Ascending aorta (tissue), 2 donors: ENCODE data around the gene C9orf85. TPM values are rescaled to one million over a fixed set of nuclear protein-coding genes. Genes with fewer than 3 reads are reported as not detected.

Experiments
- DNase-seq, 2 donors: peaks; one replicate each; pipeline ENCODE4 v3.0.0-alpha.2; 2019; ENCODE audit warnings: low spot score in 2 of 2
- H3K27ac ChIP-seq, 2 donors: fragments of 200-600 bp; sonication (generic); one replicate each; pipeline ENCODE4 v1.5.1; 2016 to 2017; ENCODE audit warnings: mild to moderate bottlenecking in 1 of 2
- H3K27me3 ChIP-seq: fragments of 200-600 bp; sonication (generic); one replicate; pipeline ENCODE4 v1.5.1; 2017
- H3K36me3 ChIP-seq, 2 donors: fragments of 200-600 bp; sonication (generic); one replicate each; pipeline ENCODE4 v1.5.1; 2016
- H3K4me1 ChIP-seq, 2 donors: fragments of 200-600 bp; sonication (generic); one replicate each; pipeline ENCODE4 v1.5.1; 2016 to 2017; ENCODE audit warnings: mild to moderate bottlenecking in 1 of 2
- H3K4me3 ChIP-seq, 2 donors: fragments of 200-600 bp; sonication (generic); one replicate each; pipeline ENCODE4 v1.5.1; 2016 to 2017; ENCODE audit warnings: mild to moderate bottlenecking in 1 of 2
- H3K9me3 ChIP-seq, 2 donors: fragments of 200-600 bp; sonication (generic); one replicate each; pipeline ENCODE4 v1.5.1; 2016
- intact Hi-C: fragments of 100-400 bp; cut with DNase I; formaldehyde crosslinking; loops from one replicate; pipeline ENCODE4 v1.15.1; 2023
- total RNA-seq: library from RNA; depleted of rRNA; stranded (reverse); fragments of >200 nt; gene quantifications from one replicate; pipeline ENCODE4 v1.1.0, GENCODE V29; 2016
- TF ChIP-seq, protein P1 (sequence below), 3 experiments: fragments of 200-600 bp in 2 of 3; fragments of 450-650 bp in 1 of 3; sonication (generic) in 2 of 3; IDR thresholded peaks; one replicate each; pipeline ENCODE4 v1.5.1; 2016 to 2019; ENCODE audit warnings: antibody characterized with exemption in 3 of 3, mild to moderate bottlenecking in 1 of 3, moderate library complexity in 1 of 3

C9orf85 gene
- total RNA-seq, 1 donor from 2014 or later = 2.6 TPM

DNA sequence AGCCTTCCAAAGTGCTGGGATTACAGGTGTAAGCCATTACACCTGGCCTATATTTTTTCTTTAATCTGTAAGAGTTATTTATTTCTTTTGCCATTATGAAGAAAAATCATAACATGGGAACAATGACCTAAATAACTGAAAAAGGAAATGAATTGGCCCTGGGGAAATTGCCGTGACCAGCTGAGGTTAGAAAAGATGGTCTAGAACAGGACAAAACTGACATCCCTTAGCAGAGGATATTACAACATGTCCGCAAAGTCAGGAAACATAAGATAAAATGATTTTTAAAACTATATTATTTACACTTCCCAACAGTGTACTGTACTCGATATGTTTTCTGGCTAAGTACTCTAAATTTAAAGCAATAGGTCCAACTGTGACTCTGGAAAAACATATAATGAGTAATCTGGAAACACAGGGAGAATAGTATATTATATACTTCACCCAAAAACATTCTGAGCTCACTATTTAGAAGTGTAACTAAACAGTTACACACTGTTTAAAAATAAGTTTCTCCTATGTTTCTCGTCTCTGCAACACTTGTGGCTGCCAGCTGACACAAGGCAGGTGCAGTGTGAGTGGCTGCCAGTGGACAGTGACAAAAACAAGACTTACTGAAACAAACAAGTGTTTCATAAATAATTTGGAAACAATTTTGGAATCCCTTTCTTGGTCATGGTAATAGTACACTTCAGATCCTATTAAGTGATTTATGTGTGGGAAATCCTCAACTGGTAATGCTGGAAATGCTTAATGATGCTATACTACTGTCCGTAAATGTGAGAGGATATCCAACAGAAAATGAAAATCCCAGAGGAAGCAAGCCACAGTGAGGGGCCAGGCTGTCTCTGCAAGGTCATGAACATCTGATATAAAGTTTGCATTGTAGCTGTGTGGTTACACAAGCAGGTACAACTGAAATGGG, 69.1 kb downstream of the C9orf85 start:
- Histone ChIP-seq H3K36me3 (no peaks in the 10 kb centered on the region), H3K4me3 (no peak overlapping the region), H3K9me3 (no peaks in the 10 kb centered on the region), H3K27me3 (no peaks in the 10 kb centered on the region), H3K27ac (no peak overlapping the region), H3K4me1 (no peaks in the 10 kb centered on the region)
- no peak for DNase-seq
- intact Hi-C loops = no loop called here
- TF ChIP-seq, protein P1, sequence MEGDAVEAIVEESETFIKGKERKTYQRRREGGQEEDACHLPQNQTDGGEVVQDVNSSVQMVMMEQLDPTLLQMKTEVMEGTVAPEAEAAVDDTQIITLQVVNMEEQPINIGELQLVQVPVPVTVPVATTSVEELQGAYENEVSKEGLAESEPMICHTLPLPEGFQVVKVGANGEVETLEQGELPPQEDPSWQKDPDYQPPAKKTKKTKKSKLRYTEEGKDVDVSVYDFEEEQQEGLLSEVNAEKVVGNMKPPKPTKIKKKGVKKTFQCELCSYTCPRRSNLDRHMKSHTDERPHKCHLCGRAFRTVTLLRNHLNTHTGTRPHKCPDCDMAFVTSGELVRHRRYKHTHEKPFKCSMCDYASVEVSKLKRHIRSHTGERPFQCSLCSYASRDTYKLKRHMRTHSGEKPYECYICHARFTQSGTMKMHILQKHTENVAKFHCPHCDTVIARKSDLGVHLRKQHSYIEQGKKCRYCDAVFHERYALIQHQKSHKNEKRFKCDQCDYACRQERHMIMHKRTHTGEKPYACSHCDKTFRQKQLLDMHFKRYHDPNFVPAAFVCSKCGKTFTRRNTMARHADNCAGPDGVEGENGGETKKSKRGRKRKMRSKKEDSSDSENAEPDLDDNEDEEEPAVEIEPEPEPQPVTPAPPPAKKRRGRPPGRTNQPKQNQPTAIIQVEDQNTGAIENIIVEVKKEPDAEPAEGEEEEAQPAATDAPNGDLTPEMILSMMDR (IDR thresholded peaks at IDR 0.05) = no peak

DNA sequence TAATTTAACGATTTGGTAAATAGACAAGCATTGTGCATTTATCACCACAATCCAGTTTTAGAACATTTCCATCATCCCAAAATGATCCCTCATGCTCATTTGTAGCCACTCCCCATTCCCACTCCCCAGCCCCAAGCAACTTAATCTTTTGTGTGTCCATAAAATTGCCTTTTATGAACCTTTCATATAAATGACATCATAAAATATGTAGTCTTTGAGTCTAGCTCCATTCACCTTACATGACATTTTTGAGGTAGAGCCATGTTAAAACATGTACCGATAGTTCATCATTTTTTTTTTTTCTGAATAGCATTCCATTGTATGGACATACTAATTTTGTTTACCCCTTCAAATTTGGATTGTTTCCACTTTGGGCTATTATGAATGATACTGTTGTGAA, 70.5 kb downstream of the C9orf85 start:
- TF ChIP-seq, protein P1 (IDR thresholded peaks at IDR 0.05) = no peak
- Histone ChIP-seq H3K9me3 (no peaks in the 10 kb centered on the region), H3K4me3 (no peak overlapping the region), H3K27me3 (no peaks in the 10 kb centered on the region), H3K36me3 (no peaks in the 10 kb centered on the region), H3K27ac (no peak overlapping the region), H3K4me1 (no peaks in the 10 kb centered on the region)
- no peak for DNase-seq
- intact Hi-C loops = no loop called here

- no peaks in the 10 kb centered on the region for H3K36me3 ChIP-seq
- TF ChIP-seq, protein P1 (IDR thresholded peaks at IDR 0.05) = no peak
- intact Hi-C loops = no loop called here
- H3K27ac ChIP-seq = no peak overlapping the region
- H3K27me3 ChIP-seq = no peaks in the 10 kb centered on the region
- H3K4me3 ChIP-seq = no peak overlapping the region
- H3K9me3 ChIP-seq = no peaks in the 10 kb centered on the region
- no peaks in the 10 kb centered on the region for H3K4me1 ChIP-seq
- no peak for DNase-seq
Observed at GRCh38 chr9:71984403-71984802, 73.0 kb downstream of the C9orf85 start.

- H3K4me3 ChIP-seq = no peak overlapping the region
Observed at GRCh38 chr9:71984831-71985281, 73.4 kb downstream of the C9orf85 start.

GRCh38 chr9:71985297-71985911, 74.0 kb downstream of the C9orf85 start:
- Histone ChIP-seq H3K4me3 (no peak overlapping the region), H3K9me3 (no peaks in the 10 kb centered on the region), H3K27me3 (no peaks in the 10 kb centered on the region), H3K27ac (no peak overlapping the region), H3K4me1 (no peaks in the 10 kb centered on the region), H3K36me3 (no peaks in the 10 kb centered on the region)
- TF ChIP-seq, protein P1 (IDR thresholded peaks at IDR 0.05) = no peak
- intact Hi-C loops = no loop called here
- DNase-seq = no peak

More at GRCh38 chr9:71984831-71985281, 73.4 kb downstream of the C9orf85 start:
- no peak for DNase-seq
- Histone ChIP-seq H3K36me3 (no peaks in the 10 kb centered on the region), H3K27me3 (no peaks in the 10 kb centered on the region), H3K27ac (no peak overlapping the region), H3K9me3 (no peaks in the 10 kb centered on the region), H3K4me1 (no peaks in the 10 kb centered on the region)
- TF ChIP-seq, protein P1 (IDR thresholded peaks at IDR 0.05) = no peak
- intact Hi-C loops = no loop called here
